Esophagus muscularis mucosa (tissue), 3 donors: Measurements from ENCODE around the gene AGAP1.

Source experiments
- CTCF ChIP-seq, 3 experiments: fragments of 200-600 bp in 2 of 3; fragments of 450-650 bp in 1 of 3; sonication (generic) in 2 of 3; IDR thresholded peaks; one replicate each; pipeline ENCODE4 v1.5.1; 2017 to 2019; ENCODE audit warnings: antibody characterized with exemption in 3 of 3, mild to moderate bottlenecking in 2 of 3, moderate library complexity in 1 of 3
- EP300 ChIP-seq: sonication (generic); formaldehyde crosslinking; IDR thresholded peaks from one replicate; pipeline ENCODE4 v1.6.1; 2017; ENCODE audit warnings: antibody characterized with exemption

- TF ChIP-seq CTCF (IDR thresholded peaks at IDR 0.05) = no peak
- TF ChIP-seq EP300 = no peak
These were observed 665.9 kb downstream of the AGAP1 start for GRCh38 chr2:236159778-236160170.
